Body of pancreas (tissue), 4 donors: ENCODE measurements around the gene PSMB2. TPM values are rescaled to one million over a fixed set of nuclear protein-coding genes. Genes with fewer than 3 reads are reported as not detected.

Experiments used
- ATAC-seq: fragments of 150-250 bp; one replicate; pipeline ENCODE4 v1.9.1; 2016
- DNase-seq, 4 donors: peaks; one replicate each; pipeline ENCODE4 v3.0.0-alpha.2; 2019
- H3K27ac ChIP-seq, 4 donors: fragments of 200-600 bp; sonication (generic); 1 replicate in 3 of 4; 2 replicates in 1 of 4; pipeline versions ENCODE4 v1.5.1 to v1.6.1; 2016 to 2019; ENCODE audit warnings: mild to moderate bottlenecking in 1 of 4, mixed read lengths in 1 of 4, moderate library complexity in 1 of 4
- H3K27me3 ChIP-seq, 2 donors: fragments of 200-600 bp; sonication (generic); one replicate each; pipeline ENCODE4 v1.6.0; 2016; ENCODE audit warnings: mild to moderate bottlenecking in 1 of 2
- H3K36me3 ChIP-seq, 2 donors: fragments of 200-600 bp; sonication (generic); replicated peaks in 1 of 2; 2 replicates each; pipeline ENCODE4 v1.5.1; 2016; ENCODE audit warnings: low read depth in 2 of 2; ENCODE audit not compliant: insufficient read depth in 1 of 2
- H3K4me1 ChIP-seq: fragments of 200-600 bp; sonication (generic); one replicate; pipeline ENCODE4 v1.6.0; 2016
- H3K4me3 ChIP-seq, 2 donors: fragments of 200-600 bp; sonication (generic); 1 replicate in 1 of 2; 2 replicates in 1 of 2; pipeline ENCODE4 v1.5.1; 2016 to 2019
- H3K9me3 ChIP-seq, 3 donors: fragments of 200-600 bp; sonication (generic); 1 replicate in 2 of 3; 2 replicates in 1 of 3; pipeline ENCODE4 v1.5.1; 2016
- POLR2A ChIP-seq, 3 donors: fragments of 450-650 bp; IDR thresholded peaks; one replicate each; pipeline ENCODE4 v1.6.1; 2016; ENCODE audit warnings: antibody characterized with exemption in 3 of 3, mild to moderate bottlenecking in 2 of 3
- WGBS, 2 donors: methylation state at CpG; one replicate each; pipeline ENCODE4 v1.1.5; 2017; 5-methylcytosine and 5-hydroxymethylcytosine counted together
- intact Hi-C: fragments of 100-400 bp; cut with DNase I; formaldehyde crosslinking; loops from one replicate; pipeline ENCODE4 v1.15.1; 2023
- total RNA-seq, 2 donors: library from RNA; depleted of rRNA; stranded (reverse); fragments of >200 nt; gene quantifications; one replicate each; pipeline ENCODE4 v1.1.0, GENCODE V29; 2016
- TF ChIP-seq, protein P1 (sequence below), 7 experiments: fragments of 450-650 bp in 4 of 7; fragments of 200-600 bp in 3 of 7; sonication (generic) in 3 of 7; IDR thresholded peaks; one replicate each; pipeline ENCODE4 v1.5.1; 2016 to 2019; ENCODE audit warnings: antibody characterized with exemption in 7 of 7

Gene PSMB2
- total RNA-seq, 2 donors from 2014 or later: 13.2 to 17.5 TPM

DNA sequence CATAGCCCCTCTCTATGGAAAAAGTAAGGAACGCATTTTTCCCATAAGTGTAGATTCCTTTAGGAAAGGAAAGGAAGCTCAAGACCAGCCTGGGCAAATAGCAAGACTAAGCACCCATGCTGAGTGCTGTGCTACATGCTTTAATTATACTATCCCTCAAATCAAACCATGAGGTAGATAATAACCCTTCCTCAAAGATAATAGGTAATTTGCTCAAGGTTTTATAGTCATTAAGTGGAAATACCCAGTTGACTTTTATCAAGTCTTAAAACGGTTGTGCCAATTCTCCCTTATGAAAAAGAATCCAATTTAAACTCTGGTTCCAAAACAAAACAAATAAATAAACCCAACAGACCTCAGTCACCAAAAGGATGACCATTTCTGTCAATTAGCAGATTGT, 87.5 kb downstream of the PSMB2 start:
- 39% methylated on average over 2 of the region's 2 CpGs for WGBS, 2 donors
- DNase-seq: no peak
- no peaks in the 10 kb centered on the region for H3K9me3 ChIP-seq
- H3K4me3 ChIP-seq: no peak overlapping the region
- peaks cover 60% of the 10 kb centered on the region for H3K4me1 ChIP-seq
- intact Hi-C loops: no loop called here
- peaks cover 0 to 7% of the 10 kb centered on the region in 2 donors for H3K36me3 ChIP-seq
- TF ChIP-seq, protein P1, sequence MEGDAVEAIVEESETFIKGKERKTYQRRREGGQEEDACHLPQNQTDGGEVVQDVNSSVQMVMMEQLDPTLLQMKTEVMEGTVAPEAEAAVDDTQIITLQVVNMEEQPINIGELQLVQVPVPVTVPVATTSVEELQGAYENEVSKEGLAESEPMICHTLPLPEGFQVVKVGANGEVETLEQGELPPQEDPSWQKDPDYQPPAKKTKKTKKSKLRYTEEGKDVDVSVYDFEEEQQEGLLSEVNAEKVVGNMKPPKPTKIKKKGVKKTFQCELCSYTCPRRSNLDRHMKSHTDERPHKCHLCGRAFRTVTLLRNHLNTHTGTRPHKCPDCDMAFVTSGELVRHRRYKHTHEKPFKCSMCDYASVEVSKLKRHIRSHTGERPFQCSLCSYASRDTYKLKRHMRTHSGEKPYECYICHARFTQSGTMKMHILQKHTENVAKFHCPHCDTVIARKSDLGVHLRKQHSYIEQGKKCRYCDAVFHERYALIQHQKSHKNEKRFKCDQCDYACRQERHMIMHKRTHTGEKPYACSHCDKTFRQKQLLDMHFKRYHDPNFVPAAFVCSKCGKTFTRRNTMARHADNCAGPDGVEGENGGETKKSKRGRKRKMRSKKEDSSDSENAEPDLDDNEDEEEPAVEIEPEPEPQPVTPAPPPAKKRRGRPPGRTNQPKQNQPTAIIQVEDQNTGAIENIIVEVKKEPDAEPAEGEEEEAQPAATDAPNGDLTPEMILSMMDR (IDR thresholded peaks at IDR 0.05): no peak
- no peak for TF ChIP-seq POLR2A (IDR thresholded peaks at IDR 0.05)
- no peaks in the 10 kb centered on the region for H3K27me3 ChIP-seq
- ATAC-seq: no peak
- H3K27ac ChIP-seq: peak overlapping the region in 3 of 4 donors; percentile 1 to 99 (median 92)

Other genes starting within 250 kb of the PSMB2 start
- 10 to 100 TPM; 61.0 to 74.5 TPM for gene KIAA0319L, start 84.1 kb downstream of the PSMB2 start, total RNA-seq
- gene NCDN, start 83.7 kb downstream of the PSMB2 start, total RNA-seq: 10 to 100 TPM; 14.3 to 20.1 TPM
- not detected for gene TFAP2E, start 68.2 kb downstream of the PSMB2 start, total RNA-seq
- gene C1orf216, start 77.4 kb upstream of the PSMB2 start, total RNA-seq: 1 to 10 TPM; 3.1 to 6.6 TPM
- not detected for gene CLSPN, start 128.5 kb upstream of the PSMB2 start, total RNA-seq
- 10 to 100 TPM in 1 of 2 donors, 1 to 10 TPM in 1; 6.9 to 11.9 TPM for gene AGO4, start 166.5 kb upstream of the PSMB2 start, total RNA-seq
- 10 to 100 TPM in 1 of 2 donors, 1 to 10 TPM in 1; 5.6 to 13.2 TPM for gene AGO1, start 241.7 kb upstream of the PSMB2 start, total RNA-seq